ENCODE data around the gene TSPAN32. TPM values are rescaled to one million over a fixed set of nuclear protein-coding genes. Genes with fewer than 3 reads are reported as not detected.

The TSPAN32 gene
- total RNA-seq, 1 experiment from 2014 or later, result not detected

DNA sequence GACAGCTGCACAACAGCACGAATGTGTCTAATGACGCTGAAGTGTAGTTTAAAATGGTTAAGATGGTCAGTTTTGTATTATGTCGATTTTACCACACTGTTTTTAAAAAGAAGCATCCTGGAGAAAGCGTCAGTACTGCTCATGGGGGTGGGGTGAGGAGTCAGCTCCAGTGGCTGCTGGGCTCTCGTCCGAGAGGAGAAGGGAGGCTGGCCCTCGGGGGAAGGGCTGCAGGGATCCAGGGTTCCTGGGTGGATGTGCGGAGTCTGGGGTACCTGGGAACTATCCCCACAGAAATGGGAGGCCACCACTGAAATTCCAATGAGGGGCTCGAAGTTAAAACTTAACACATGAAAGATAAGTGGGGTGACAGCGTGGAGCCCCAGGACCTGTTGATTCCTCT, 12.0 kb upstream of the TSPAN32 start:
- DNase-seq (ENCODE audit: low read depth, low spot score), result no peak
- Histone ChIP-seq H3K9me3 (ENCODE audit: control insufficient read depth, insufficient read depth, low read depth, low read length) (no peaks in the 10 kb centered on the region), H3K27ac (ENCODE audit: low read length) (no peak overlapping the region), H3K4me1 (ENCODE audit: control insufficient read depth, insufficient read depth, low read length) (peaks cover 9% of the 10 kb centered on the region), H3K27me3 (ENCODE audit: control insufficient read depth, insufficient read depth, low read length) (0 out of 2 replicates have a peak, but pooled peaks cover 2% of the 10 kb centered on the region), H3K4me3 (ENCODE audit: low read depth in 2 of 2, low read length in 2 of 2) (no peak overlapping the region), H3K36me3 (ENCODE audit: control insufficient read depth, insufficient read depth, low read length) (no peaks in the 10 kb centered on the region)
- BruUV-seq (replicated peaks), result no TSS peak
- in situ Hi-C loops (cut with HindIII; ENCODE audit: low pct_unique_long_range_greater_than_20kb, low sequenced_read_pairs) (no loop called here), intact Hi-C loops (cut with micrococcal nuclease; ENCODE audit: unreplicated experiment) (no loop called here)
- CTCF ChIA-PET, result no interaction called here
- no peak for ATAC-seq
- POLR2A ChIA-PET, result no interaction called here
- TF ChIP-seq SIN3A (IDR thresholded peaks at IDR 0.05; ENCODE audit: borderline replicate concordance, insufficient read depth, low read depth, low read length) (no peak), POLR2AphosphoS5 (IDR thresholded peaks at IDR 0.05; ENCODE audit: low read depth, low read length) (no peak), TCF7L2 (IDR thresholded peaks at IDR 0.05; ENCODE audit: low read depth, low read length) (no peak)
- TF ChIP-seq, protein P1, sequence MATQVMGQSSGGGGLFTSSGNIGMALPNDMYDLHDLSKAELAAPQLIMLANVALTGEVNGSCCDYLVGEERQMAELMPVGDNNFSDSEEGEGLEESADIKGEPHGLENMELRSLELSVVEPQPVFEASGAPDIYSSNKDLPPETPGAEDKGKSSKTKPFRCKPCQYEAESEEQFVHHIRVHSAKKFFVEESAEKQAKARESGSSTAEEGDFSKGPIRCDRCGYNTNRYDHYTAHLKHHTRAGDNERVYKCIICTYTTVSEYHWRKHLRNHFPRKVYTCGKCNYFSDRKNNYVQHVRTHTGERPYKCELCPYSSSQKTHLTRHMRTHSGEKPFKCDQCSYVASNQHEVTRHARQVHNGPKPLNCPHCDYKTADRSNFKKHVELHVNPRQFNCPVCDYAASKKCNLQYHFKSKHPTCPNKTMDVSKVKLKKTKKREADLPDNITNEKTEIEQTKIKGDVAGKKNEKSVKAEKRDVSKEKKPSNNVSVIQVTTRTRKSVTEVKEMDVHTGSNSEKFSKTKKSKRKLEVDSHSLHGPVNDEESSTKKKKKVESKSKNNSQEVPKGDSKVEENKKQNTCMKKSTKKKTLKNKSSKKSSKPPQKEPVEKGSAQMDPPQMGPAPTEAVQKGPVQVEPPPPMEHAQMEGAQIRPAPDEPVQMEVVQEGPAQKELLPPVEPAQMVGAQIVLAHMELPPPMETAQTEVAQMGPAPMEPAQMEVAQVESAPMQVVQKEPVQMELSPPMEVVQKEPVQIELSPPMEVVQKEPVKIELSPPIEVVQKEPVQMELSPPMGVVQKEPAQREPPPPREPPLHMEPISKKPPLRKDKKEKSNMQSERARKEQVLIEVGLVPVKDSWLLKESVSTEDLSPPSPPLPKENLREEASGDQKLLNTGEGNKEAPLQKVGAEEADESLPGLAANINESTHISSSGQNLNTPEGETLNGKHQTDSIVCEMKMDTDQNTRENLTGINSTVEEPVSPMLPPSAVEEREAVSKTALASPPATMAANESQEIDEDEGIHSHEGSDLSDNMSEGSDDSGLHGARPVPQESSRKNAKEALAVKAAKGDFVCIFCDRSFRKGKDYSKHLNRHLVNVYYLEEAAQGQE (IDR thresholded peaks at IDR 0.05; ENCODE audit: insufficient read depth in 1 of 2, low read depth in 2 of 2, low read length in 1 of 2), result no peak
- TF ChIP-seq, protein P2, sequence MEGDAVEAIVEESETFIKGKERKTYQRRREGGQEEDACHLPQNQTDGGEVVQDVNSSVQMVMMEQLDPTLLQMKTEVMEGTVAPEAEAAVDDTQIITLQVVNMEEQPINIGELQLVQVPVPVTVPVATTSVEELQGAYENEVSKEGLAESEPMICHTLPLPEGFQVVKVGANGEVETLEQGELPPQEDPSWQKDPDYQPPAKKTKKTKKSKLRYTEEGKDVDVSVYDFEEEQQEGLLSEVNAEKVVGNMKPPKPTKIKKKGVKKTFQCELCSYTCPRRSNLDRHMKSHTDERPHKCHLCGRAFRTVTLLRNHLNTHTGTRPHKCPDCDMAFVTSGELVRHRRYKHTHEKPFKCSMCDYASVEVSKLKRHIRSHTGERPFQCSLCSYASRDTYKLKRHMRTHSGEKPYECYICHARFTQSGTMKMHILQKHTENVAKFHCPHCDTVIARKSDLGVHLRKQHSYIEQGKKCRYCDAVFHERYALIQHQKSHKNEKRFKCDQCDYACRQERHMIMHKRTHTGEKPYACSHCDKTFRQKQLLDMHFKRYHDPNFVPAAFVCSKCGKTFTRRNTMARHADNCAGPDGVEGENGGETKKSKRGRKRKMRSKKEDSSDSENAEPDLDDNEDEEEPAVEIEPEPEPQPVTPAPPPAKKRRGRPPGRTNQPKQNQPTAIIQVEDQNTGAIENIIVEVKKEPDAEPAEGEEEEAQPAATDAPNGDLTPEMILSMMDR (IDR thresholded peaks at IDR 0.05), result no peak

DNA sequence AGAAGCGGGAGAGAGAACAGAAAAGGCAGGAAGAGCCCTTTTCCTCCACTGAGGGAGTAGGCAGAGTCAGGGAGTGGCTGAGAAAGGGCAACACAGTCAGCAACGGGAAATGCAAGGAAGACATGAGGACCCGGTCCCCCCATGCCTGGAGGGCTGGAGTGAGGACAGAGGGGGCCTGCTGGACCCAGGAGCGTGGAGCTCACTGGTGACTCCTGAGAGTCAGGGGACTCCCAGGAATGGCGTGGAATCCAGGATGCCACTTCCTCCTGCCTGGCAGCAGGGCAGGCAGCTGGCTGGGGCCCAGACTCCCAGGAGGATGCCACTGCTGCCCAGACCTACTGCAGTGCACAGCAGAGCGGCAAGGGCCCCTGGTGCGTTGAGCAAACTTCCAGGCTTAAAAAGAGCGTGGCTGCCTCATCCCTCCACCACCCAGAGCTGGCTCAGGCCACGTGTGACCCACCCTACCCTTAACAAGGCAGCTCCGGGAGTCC, 11.4 kb upstream of the TSPAN32 start:
- Histone ChIP-seq H3K27me3 (ENCODE audit: control insufficient read depth, insufficient read depth, low read length) (peaks cover 4% of the 10 kb centered on the region; the same call in 1 of the 2 replicates), H3K4me1 (ENCODE audit: control insufficient read depth, insufficient read depth, low read length) (peaks cover 9% of the 10 kb centered on the region), H3K9me3 (ENCODE audit: control insufficient read depth, insufficient read depth, low read depth, low read length) (no peaks in the 10 kb centered on the region), H3K4me3 (ENCODE audit: low read depth in 2 of 2, low read length in 2 of 2) (no peak overlapping the region), H3K27ac (ENCODE audit: low read length) (no peak overlapping the region), H3K36me3 (ENCODE audit: control insufficient read depth, insufficient read depth, low read length) (no peaks in the 10 kb centered on the region)
- intact Hi-C loops (cut with micrococcal nuclease; ENCODE audit: unreplicated experiment), result no loop called here
- in situ Hi-C loops (cut with HindIII; ENCODE audit: low pct_unique_long_range_greater_than_20kb, low sequenced_read_pairs), result no loop called here
- no TSS peak for BruUV-seq (replicated peaks)
- ChIA-PET POLR2A (no interaction called here), CTCF (interaction anchor here (0.6 kb wide), 1 partner anchor 141 kb away, joined by 9 read pairs; no protein-coding TSS in a partner anchor)
- DNase-seq (ENCODE audit: low read depth, low spot score) (no peak), ATAC-seq (peak; percentile 88)
- TF ChIP-seq, protein P1 (IDR thresholded peaks at IDR 0.05; ENCODE audit: insufficient read depth in 1 of 2, low read depth in 2 of 2, low read length in 1 of 2), result no peak
- TF ChIP-seq SIN3A (IDR thresholded peaks at IDR 0.05; ENCODE audit: borderline replicate concordance, insufficient read depth, low read depth, low read length) (no peak), POLR2AphosphoS5 (IDR thresholded peaks at IDR 0.05; ENCODE audit: low read depth, low read length) (no peak), TCF7L2 (IDR thresholded peaks at IDR 0.05; ENCODE audit: low read depth, low read length) (no peak)
- TF ChIP-seq, protein P2 (IDR thresholded peaks at IDR 0.05), result no peak
